HEK293 (cell line): Measurements from ENCODE around the gene NID1.

ENCODE experiments used
- CTCF ChIP-seq: fragments of 450-650 bp; formaldehyde crosslinking; IDR thresholded peaks from 2 replicates; pipeline ENCODE4 v1.5.1; 2016; ENCODE audit warnings: missing biosample characterization, missing genetic modification characterization
- GLI2 ChIP-seq: fragments of 450-650 bp; formaldehyde crosslinking; IDR thresholded peaks from 2 replicates; pipeline ENCODE4; 2017; ENCODE audit warnings: missing biosample characterization, missing genetic modification characterization, low read depth, borderline replicate concordance
- INSM2 ChIP-seq: fragments of 450-650 bp; formaldehyde crosslinking; IDR thresholded peaks from 2 replicates; pipeline ENCODE4 v1.5.1; 2016; ENCODE audit warnings: missing biosample characterization, missing genetic modification characterization
- OVOL3 ChIP-seq: fragments of 450-650 bp; formaldehyde crosslinking; IDR thresholded peaks from 2 replicates; pipeline ENCODE4 v1.5.1; 2016; ENCODE audit warnings: missing biosample characterization, missing genetic modification characterization
- PRDM6 ChIP-seq: fragments of 450-650 bp; formaldehyde crosslinking; IDR thresholded peaks from 2 replicates; pipeline ENCODE4 v1.5.1; 2017; ENCODE audit warnings: missing biosample characterization, missing genetic modification characterization
- REST ChIP-seq: fragments of 450-650 bp; formaldehyde crosslinking; IDR thresholded peaks from 2 replicates; pipeline ENCODE4 v1.5.1; 2016; ENCODE audit warnings: missing biosample characterization, missing genetic modification characterization
- TCF7L2 ChIP-seq: IDR thresholded peaks from 2 replicates; pipeline ENCODE4 v1.6.1; 2011; ENCODE audit warnings: low read depth, mild to moderate bottlenecking, inconsistent platforms, low read length, moderate library complexity, borderline replicate concordance
- TRIM28 ChIP-seq: IDR thresholded peaks from 2 replicates; pipeline ENCODE4 v1.6.1; 2011; ENCODE audit warnings: low read length, control low read depth, borderline replicate concordance
- ZNF148 ChIP-seq: fragments of 450-650 bp; formaldehyde crosslinking; IDR thresholded peaks from 2 replicates; pipeline ENCODE4 v1.5.0; 2017; ENCODE audit warnings: missing biosample characterization, missing genetic modification characterization, borderline replicate concordance
- ZNF155 ChIP-seq: fragments of 450-650 bp; formaldehyde crosslinking; IDR thresholded peaks from 2 replicates; pipeline ENCODE4 v1.5.1; 2016; ENCODE audit warnings: missing biosample characterization, missing genetic modification characterization
- ZNF202 ChIP-seq: fragments of 450-650 bp; formaldehyde crosslinking; IDR thresholded peaks from 2 replicates; pipeline ENCODE4 v1.5.1; 2016; ENCODE audit warnings: missing biosample characterization, missing genetic modification characterization, borderline replicate concordance
- ZNF221 ChIP-seq: fragments of 450-650 bp; formaldehyde crosslinking; IDR thresholded peaks from 2 replicates; pipeline ENCODE4 v1.5.1; 2017; ENCODE audit warnings: missing biosample characterization, missing genetic modification characterization, borderline replicate concordance
- ZNF341 ChIP-seq: fragments of 450-650 bp; formaldehyde crosslinking; IDR thresholded peaks from 2 replicates; pipeline ENCODE4; 2016; ENCODE audit warnings: low read depth, missing biosample characterization, missing genetic modification characterization
- ZNF513 ChIP-seq: fragments of 450-650 bp; IDR thresholded peaks from 2 replicates; pipeline ENCODE4 v1.5.1; 2018; ENCODE audit warnings: missing biosample characterization, missing genetic modification characterization
- ZNF555 ChIP-seq: fragments of 450-650 bp; formaldehyde crosslinking; conservative IDR thresholded peaks from 2 replicates; pipeline ENCODE4 v1.5.1; 2017; ENCODE audit warnings: missing biosample characterization, mild to moderate bottlenecking, missing genetic modification characterization, inconsistent platforms
- ZNF560 ChIP-seq: fragments of 450-650 bp; formaldehyde crosslinking; IDR thresholded peaks from 2 replicates; pipeline ENCODE4 v1.5.1; 2017; ENCODE audit warnings: missing biosample characterization, missing genetic modification characterization, borderline replicate concordance
- ZNF561 ChIP-seq: fragments of 450-650 bp; IDR thresholded peaks from 2 replicates; pipeline ENCODE4 v1.5.1; 2018; ENCODE audit warnings: missing biosample characterization, missing genetic modification characterization, borderline replicate concordance
- ZNF626 ChIP-seq: fragments of 450-650 bp; sonication (Bioruptor Pico); formaldehyde crosslinking; IDR thresholded peaks from 2 replicates; pipeline ENCODE4 v1.5.1; 2018; ENCODE audit warnings: missing biosample characterization, missing genetic modification characterization, inconsistent platforms
- ZNF658 ChIP-seq: fragments of 450-650 bp; formaldehyde crosslinking; IDR thresholded peaks from 2 replicates; pipeline ENCODE4; 2016; ENCODE audit warnings: missing biosample characterization, missing genetic modification characterization
- ZNF768 ChIP-seq: fragments of 450-650 bp; formaldehyde crosslinking; IDR thresholded peaks from 2 replicates; pipeline ENCODE4 v1.5.1; 2018; ENCODE audit warnings: missing biosample characterization, mild to moderate bottlenecking, missing genetic modification characterization
- ZSCAN16 ChIP-seq: fragments of 450-650 bp; formaldehyde crosslinking; IDR thresholded peaks from 2 replicates; pipeline ENCODE4 v1.5.1; 2016; ENCODE audit warnings: missing biosample characterization, missing genetic modification characterization
- ZXDB ChIP-seq: fragments of 450-650 bp; formaldehyde crosslinking; IDR thresholded peaks from 2 replicates; pipeline ENCODE4 v1.5.1; 2016; ENCODE audit warnings: missing biosample characterization, missing genetic modification characterization

NID1 gene

GRCh38 chr1:236058141-236058934 is 6.6 kb downstream of the NID1 start (continued):
- no peak for TF ChIP-seq ZNF148 (tag by site-specific recombination)
- peak; percentile 28; the same call in 1 of the 2 replicates for TF ChIP-seq ZXDB (tag by site-specific recombination)
- TF ChIP-seq ZNF155, result no peak
- TF ChIP-seq ZNF202 (tag by site-specific recombination), result no peak
- no peak for TF ChIP-seq OVOL3 (tag by site-specific recombination)
- TF ChIP-seq REST (tag by site-specific recombination), result 0 out of 2 replicates have a peak, but pooled peaks have one; percentile 21
- TF ChIP-seq ZNF626 (tag by site-specific recombination), result no peak
- TF ChIP-seq ZNF768 (tag by site-specific recombination), result no peak
- no peak for TF ChIP-seq ZNF560 (tag by site-specific recombination)
- no peak for TF ChIP-seq TCF7L2
- TF ChIP-seq GLI2 (tag by site-specific recombination), result 0 out of 2 replicates have a peak, but pooled peaks have one; percentile 6
- 0 out of 2 replicates have a peak, but pooled peaks have one; percentile 34 for TF ChIP-seq ZNF561 (tag by site-specific recombination)
- 0 out of 2 replicates have a peak, but pooled peaks have one; percentile 25 for TF ChIP-seq ZNF341 (tag by site-specific recombination)
- no peak for TF ChIP-seq TRIM28
- TF ChIP-seq CTCF (tag by site-specific recombination), result no peak
- TF ChIP-seq PRDM6 (tag by site-specific recombination), result peak; percentile 95
- TF ChIP-seq ZNF221 (tag by site-specific recombination), result no peak
- TF ChIP-seq ZNF513 (tag by site-specific recombination), result no peak
- TF ChIP-seq ZNF555 (tag by site-specific recombination), result no peak
- no peak for TF ChIP-seq ZNF658 (tag by site-specific recombination)
- peak; percentile 52; the same call in 1 of the 2 replicates for TF ChIP-seq ZSCAN16 (tag by site-specific recombination)
- TF ChIP-seq INSM2 (tag by site-specific recombination), result no peak
